Melanocyte of skin (primary cell): Measurements from ENCODE around the gene CYREN. TPM values are rescaled to one million over a fixed set of nuclear protein-coding genes. Genes with fewer than 3 reads are reported as not detected.

Source experiments
- small RNA-seq, 2 donors: library from RNA; depleted of rRNA; stranded (forward); fragments of <200 nt; gene quantifications; one replicate each; pipeline ENCODE3, GENCODE V24; 2012
- total RNA-seq, 2 donors: library from RNA; depleted of rRNA; stranded (reverse); fragments of >200 nt; gene quantifications; 2 replicates each; pipeline ENCODE4 v1.2.3, GENCODE V29; 2012

CYREN gene
- 10 to 100 TPM; 16.2 to 31.6 TPM for total RNA-seq

GRCh38 chr7:135170274-135170997 is at the start of gene CYREN:
Gene CYREN, minus strand, starts transcription at chr7:135170707. Its CDS starts 1,785 bp downstream, at chr7:135168922.

GRCh38 chr7:135211179-135211945 is 40.9 kb upstream of the CYREN start, which contains the start of gene WDR91:
Gene WDR91, minus strand, starts transcription at chr7:135211526. Its CDS starts 24 bp downstream, at chr7:135211502.

GRCh38 chr7:135147899-135148721 is 22.4 kb downstream of the CYREN start, which contains the start of gene TMEM140:
Gene TMEM140, plus strand, starts transcription at chr7:135148072. Its CDS starts 16,370 bp downstream, at chr7:135164442.

Small RNAs within 50 kb of the gene (small RNA-seq; reads per million reads assigned to genes)
- gene MIR6509, result 1.2 to 2.7 reads per million in 2 donors

Other genes starting within 250 kb of the CYREN start
- gene AGBL3, start 184.2 kb downstream of the CYREN start, total RNA-seq, result 1 to 10 TPM in 1 of 2 donors, under 1 TPM in 1; 0.34 to 1.3 TPM
- 10 to 100 TPM; 40.3 to 69.5 TPM for gene TMEM140, start 22.6 kb downstream of the CYREN start, total RNA-seq
- gene WDR91, start 40.8 kb upstream of the CYREN start, total RNA-seq, result 10 to 100 TPM; 39.2 to 46.3 TPM
- gene STRA8, start 63.1 kb upstream of the CYREN start, total RNA-seq, result not detected